Midbrain (tissue), 1 donor: Measurements from ENCODE around the gene ARHGAP44.
"Not testable (repeated sequence)": the region's sequence is repeated elsewhere in the genome, so short reads cannot be mapped to it uniquely, and the experiment has no call there.

ENCODE experiments used
- DNase-seq: peaks from one replicate; lab custom pipeline; 2025; lab: John Stamatoyannopoulos, UW

ARHGAP44 gene

GRCh38 chr17:12821376-12821940 lies 32.2 kb downstream of the ARHGAP44 start:
- no peak for DNase-seq

DNA sequence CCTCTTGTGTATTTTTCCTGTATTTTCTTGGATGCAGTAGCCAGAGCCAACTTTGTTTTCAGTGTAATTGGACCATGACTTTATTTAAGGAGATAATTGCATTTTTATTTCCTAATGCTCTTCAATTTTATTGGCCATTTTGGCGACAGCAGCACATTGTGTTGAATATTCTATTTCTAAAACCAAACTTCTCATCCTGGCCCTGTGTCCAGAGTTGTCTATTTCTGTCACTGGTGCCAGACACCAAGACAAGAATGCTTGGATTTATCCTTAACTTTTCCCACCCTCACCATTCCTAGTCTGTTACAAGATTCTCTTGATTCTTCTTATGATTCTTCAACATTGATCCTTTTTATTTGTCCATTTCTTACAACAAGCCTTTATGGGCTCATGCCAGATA lies 37.1 kb downstream of the ARHGAP44 start:
- DNase-seq, result no peak

DNA sequence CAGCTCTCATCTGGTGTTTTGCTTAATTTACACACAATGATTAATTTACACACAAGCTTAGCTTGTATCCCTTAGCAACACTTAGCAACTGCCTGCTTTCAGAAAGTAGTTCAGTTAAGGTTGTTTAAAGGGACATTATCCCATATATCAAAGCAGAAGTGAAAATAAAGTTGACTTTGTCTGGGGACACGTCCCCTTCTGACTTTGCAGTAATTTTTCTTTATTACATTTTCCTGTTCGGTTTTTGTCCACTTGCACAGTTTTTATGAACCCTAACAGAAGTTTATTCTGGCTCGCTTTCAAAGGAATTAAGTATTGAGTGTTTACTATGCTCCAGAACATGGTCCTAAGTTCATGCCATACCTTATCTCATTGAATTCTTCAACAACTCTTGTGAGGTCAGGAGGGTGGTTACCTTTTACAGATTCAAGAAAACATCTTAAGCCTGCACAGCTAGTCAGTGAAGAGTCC lies 41.5 kb downstream of the ARHGAP44 start:
- DNase-seq, result no peak

GRCh38 chr17:12831839-12832238 lies 42.5 kb downstream of the ARHGAP44 start:
- no peak for DNase-seq

DNA sequence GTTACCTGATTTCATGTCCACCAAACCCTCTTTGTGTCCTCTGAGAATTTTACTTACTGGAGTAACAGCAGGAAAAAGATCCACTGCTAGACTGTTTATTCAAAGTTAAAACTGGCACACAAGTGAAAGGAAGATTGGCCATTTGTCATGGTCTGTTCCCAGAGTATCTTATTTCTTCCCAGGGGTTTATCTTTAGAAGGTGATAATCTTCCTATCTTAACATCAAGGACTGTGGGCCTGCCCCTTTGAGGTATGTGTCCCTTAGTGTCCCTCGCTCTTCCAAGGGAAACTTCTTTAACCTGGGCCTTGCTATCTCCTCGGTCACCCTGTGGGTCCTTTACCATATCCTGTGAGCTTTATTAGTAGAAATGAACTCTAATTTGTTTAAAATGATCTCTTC lies 49.7 kb downstream of the ARHGAP44 start:
- no peak for DNase-seq

DNA sequence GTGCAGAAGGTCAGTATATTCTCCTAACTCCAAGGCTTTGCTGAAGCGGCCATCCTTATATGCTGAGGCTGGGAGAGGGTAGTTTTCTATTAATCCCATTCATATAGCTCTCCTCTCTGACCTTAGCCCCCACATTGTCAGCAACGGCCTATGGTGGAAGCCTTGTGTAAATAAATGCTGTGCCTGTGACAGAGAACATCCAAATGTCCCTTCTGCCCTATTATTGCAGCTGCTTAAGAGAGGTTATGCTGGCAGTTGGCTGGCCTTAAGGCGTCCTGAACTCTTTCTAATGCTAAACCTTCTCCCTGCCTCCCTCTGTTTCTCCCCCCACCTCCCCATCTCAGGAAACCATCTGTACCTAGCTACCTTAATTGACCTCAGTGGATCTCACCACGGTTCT lies 53.6 kb downstream of the ARHGAP44 start:
- DNase-seq, result no peak

DNA sequence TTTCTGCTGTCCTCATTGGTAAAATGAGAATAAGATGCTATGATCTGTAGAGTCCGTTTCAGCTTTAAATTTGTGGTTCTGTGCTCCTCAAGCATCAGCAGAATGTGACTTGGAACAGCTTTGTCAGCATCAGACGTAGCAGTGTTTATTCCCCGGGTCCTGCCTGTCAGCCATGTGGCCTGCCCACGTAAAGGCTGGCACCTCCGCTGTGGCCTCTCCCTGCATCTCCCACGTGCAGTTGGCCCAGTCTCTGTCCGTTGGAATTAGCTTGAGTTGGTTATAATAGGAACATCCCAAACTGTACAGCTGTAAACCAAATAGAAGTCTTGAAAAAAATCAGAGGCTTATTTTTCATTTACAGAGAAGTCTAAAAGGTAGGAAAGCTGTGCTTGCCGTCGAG lies 61.7 kb downstream of the ARHGAP44 start:
- DNase-seq, result no peak

- DNase-seq, result no peak
Observed at GRCh38 chr17:12851901-12852435, 62.7 kb downstream of the ARHGAP44 start.

GRCh38 chr17:12853921-12854320 lies 64.6 kb downstream of the ARHGAP44 start:
- no peak for DNase-seq

DNA sequence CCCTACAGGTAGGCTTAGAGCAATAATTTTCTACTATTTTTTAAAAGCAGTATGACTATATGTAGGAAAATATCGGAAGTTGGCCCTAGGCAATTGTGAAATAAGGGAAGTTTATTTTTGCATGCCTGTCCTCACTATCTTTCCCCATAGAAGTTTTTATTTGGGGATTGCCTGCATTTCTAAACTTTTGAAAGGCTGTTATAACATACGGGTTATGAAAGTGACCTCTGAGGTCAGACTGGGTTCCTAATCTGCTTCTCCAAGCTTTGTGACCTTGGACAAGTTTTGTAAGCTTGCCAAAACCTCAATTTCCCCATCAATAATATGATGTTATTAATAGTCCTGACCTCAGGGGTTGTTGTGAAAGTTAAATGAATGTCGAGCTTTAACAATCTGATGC lies 67.1 kb downstream of the ARHGAP44 start:
- no peak for DNase-seq

- DNase-seq, result no peak
Observed at GRCh38 chr17:12857592-12857991, 68.3 kb downstream of the ARHGAP44 start.

- DNase-seq, result no peak
Observed at GRCh38 chr17:12859520-12859919, 70.2 kb downstream of the ARHGAP44 start.

- no peak for DNase-seq
Observed at GRCh38 chr17:12865769-12866168, 76.5 kb downstream of the ARHGAP44 start.

DNA sequence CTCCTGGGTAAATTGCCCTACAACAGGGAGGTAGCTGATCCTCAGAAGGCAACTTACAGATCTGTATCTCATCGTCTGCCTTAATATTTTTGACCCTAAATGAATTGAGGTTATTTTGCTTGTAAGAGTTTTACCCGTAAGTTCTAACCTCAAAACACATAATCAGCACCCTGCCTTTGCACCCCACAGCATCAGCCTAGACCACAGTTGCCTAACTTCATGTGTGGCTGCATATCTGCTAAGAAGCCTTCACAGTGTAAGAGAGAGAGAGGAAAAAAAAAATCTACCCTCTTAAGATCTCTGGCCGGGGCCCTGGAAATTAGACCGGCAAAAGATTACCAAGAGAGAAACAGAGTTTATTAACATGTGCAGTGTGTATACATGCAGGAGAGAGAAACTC lies 76.9 kb downstream of the ARHGAP44 start:
- DNase-seq, result no peak

GRCh38 chr17:12867726-12868125 lies 78.4 kb downstream of the ARHGAP44 start:
- DNase-seq, result no peak

DNA sequence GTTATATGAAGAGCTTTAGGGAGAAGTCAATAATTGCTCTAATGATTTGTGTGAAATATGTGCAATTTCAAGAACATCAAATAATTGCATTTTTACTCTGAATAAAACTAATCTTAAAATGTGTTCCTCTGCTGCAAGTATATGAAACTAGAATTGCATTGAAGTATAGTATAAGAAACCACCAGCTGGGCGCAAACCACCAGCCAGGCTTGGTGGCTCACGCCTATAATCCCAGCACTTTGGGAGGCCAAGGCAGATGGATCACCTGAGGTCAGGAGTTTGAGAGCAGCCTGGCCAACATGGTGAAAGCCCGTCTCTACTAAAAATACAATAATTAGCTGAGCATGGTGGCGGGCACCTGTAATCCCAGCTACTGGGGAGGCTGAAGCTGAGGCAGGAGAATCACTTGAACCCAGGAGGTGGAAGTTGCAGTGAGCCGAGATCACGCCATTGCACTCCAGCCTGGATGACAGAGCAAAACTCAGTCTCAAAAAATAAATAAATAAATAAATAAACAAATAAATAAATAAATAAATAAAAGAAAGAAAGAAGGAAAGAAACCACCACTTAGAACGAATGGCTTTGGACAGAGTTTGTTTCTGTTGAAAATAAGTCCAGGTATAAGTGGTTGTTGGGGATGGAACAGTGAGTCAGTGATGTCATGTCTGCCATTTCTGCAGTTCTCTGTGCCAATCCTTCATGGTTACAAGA lies 84.3 kb downstream of the ARHGAP44 start:
- not testable (repeated sequence) for DNase-seq

GRCh38 chr17:12877953-12878669 lies 88.8 kb downstream of the ARHGAP44 start:
- DNase-seq, result no peak

DNA sequence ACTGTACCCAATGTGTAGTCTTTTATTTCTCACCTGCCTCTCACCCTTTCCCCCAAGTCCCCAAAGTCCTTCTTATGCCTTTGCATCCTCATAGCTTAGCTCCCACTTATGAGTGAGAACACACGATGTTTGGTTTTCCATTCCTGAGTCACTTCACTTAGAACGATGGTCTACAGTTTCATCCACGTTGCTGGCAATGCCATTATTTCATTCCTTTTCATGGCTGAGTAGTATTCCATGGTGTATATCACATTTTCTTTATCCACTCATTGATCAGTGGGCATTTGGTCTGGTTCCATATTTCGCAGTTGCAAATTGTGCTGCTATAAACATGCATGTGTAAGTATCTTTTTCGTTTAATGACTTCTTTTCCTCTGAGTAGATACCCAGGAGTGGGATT lies 89.8 kb downstream of the ARHGAP44 start:
- not testable (repeated sequence) for DNase-seq

DNA sequence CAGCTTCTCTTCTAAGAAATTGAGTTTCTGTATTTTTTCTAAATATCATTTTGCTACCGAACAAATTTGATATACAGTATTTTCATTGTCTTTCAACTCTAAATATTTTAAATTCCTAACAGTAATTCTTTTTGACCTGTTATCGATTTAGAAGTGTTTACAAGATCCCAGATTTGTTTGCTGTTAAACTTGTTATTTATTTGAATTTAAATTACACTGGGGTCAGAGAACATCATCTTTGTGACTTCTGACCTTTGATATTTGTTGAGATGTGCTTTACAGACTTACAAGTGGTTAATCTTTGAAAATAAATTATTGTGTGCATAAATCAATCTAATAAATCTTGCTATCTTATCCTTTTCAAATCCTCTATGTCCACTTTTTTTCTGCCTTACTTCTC lies 94.2 kb downstream of the ARHGAP44 start:
- DNase-seq, result no peak

DNA sequence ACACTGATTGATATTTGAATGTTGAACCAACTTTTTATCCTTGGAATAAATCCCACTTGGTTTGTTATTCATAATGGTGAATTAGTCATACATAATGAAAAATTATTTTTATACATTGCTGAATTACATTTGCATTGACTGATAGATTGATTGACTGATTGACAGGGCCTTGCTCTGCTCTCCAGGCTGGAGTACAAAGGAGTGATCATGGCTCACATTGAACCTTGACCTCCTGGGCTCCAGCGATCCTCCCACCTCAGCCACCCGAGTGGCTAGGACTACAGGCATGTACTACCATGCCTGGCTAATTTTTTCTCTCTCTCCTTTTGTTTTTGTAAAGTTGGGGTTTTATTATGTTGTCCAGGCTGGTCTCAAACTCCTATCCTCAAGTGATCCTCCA lies 97.8 kb downstream of the ARHGAP44 start:
- no peak for DNase-seq

DNA sequence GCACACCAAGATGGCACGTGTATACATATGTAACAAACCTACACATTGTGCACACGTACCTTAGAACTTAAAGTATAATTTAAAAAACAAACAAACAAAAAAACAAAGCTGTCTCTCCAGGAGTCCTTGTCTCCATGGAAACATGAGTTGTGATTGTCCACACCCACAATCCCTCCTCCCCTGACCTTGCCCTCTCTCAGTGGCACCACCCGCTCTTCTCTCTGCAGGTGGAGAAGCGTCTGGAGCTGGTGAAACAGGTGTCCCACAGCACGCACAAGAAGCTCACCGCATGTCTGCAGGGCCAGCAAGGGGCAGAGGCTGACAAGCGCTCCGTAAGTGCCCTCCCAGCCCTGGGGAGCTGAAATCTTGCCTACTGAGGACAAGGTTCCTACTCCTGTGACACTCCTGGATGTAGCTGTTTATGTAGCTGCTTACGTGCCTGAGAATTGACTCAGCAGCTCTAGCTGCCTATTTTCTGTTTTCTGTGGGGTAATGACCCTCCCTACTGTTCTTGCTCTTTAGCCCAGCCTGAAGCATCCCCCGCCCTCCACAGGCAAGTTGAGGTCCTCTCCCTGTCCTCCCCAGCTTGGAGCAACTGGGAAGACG lies 107.0 kb downstream of the ARHGAP44 start:
- no peak for DNase-seq

GRCh38 chr17:12898110-12898509 lies 108.8 kb downstream of the ARHGAP44 start:
- DNase-seq, result no peak

GRCh38 chr17:12899604-12900003 lies 110.3 kb downstream of the ARHGAP44 start:
- no peak for DNase-seq
